ENCODE results near the gene TAPBPL. TPM values are rescaled to one million over a fixed set of nuclear protein-coding genes. Genes with fewer than 3 reads are reported as not detected.

The TAPBPL gene
- total and polyA plus RNA-seq, 2 of the 13 experiments (the other 11 are each of a cell fraction or from before 2014, with no cell fraction given), result 10.0 to 14.5 TPM

DNA sequence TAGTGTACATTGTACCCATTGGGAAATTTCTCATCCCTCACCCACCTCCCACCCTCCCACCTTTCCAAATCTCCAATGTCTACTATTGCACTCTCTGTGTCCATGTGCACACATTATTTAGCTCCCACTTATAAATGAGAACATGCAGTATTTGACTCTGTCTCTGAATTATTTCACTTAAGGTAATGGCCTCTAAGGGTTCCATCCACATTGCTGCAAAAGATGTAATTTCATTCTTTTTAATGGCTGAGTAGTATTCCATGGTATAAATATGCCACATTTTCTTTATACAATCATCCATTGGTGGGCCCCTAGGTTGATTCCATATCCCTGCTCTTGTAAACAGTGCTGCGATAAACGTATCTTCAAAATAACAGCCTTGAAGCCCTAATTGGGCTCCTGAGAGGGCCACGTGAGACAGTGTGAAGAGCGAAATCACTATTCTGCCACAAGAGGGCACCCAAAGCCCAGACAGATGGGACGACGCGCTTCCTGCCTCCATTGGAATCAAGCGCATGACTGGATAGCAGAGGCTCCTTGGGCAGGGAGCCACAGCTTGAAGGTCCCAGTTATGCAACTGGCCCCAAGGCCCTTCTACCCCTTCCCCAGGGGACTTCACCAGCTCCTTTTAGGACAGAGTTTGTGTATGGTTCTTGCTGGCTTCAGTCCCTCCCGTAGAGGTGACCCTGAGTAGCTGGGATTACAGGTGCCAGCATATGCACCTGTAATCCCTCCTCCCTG, 28.4 kb upstream of the TAPBPL start (continued):
- TF ChIP-seq, protein P1, sequence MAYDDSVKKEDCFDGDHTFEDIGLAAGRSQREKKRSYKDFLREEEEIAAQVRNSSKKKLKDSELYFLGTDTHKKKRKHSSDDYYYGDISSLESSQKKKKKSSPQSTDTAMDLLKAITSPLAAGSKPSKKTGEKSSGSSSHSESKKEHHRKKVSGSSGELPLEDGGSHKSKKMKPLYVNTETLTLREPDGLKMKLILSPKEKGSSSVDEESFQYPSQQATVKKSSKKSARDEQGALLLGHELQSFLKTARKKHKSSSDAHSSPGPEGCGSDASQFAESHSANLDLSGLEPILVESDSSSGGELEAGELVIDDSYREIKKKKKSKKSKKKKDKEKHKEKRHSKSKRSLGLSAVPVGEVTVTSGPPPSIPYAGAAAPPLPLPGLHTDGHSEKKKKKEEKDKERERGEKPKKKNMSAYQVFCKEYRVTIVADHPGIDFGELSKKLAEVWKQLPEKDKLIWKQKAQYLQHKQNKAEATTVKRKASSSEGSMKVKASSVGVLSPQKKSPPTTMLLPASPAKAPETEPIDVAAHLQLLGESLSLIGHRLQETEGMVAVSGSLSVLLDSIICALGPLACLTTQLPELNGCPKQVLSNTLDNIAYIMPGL (CRISPR knock-in tag; IDR thresholded peaks at IDR 0.05; ENCODE audit: borderline replicate concordance in 1 of 2, low read depth in 1 of 2), result peak; percentile 42 to 75; a peak in 2 of 4 replicates
- TF ChIP-seq ZNF713 (CRISPR knock-in tag; IDR thresholded peaks at IDR 0.05), result no peak
- TF ChIP-seq, protein P2, sequence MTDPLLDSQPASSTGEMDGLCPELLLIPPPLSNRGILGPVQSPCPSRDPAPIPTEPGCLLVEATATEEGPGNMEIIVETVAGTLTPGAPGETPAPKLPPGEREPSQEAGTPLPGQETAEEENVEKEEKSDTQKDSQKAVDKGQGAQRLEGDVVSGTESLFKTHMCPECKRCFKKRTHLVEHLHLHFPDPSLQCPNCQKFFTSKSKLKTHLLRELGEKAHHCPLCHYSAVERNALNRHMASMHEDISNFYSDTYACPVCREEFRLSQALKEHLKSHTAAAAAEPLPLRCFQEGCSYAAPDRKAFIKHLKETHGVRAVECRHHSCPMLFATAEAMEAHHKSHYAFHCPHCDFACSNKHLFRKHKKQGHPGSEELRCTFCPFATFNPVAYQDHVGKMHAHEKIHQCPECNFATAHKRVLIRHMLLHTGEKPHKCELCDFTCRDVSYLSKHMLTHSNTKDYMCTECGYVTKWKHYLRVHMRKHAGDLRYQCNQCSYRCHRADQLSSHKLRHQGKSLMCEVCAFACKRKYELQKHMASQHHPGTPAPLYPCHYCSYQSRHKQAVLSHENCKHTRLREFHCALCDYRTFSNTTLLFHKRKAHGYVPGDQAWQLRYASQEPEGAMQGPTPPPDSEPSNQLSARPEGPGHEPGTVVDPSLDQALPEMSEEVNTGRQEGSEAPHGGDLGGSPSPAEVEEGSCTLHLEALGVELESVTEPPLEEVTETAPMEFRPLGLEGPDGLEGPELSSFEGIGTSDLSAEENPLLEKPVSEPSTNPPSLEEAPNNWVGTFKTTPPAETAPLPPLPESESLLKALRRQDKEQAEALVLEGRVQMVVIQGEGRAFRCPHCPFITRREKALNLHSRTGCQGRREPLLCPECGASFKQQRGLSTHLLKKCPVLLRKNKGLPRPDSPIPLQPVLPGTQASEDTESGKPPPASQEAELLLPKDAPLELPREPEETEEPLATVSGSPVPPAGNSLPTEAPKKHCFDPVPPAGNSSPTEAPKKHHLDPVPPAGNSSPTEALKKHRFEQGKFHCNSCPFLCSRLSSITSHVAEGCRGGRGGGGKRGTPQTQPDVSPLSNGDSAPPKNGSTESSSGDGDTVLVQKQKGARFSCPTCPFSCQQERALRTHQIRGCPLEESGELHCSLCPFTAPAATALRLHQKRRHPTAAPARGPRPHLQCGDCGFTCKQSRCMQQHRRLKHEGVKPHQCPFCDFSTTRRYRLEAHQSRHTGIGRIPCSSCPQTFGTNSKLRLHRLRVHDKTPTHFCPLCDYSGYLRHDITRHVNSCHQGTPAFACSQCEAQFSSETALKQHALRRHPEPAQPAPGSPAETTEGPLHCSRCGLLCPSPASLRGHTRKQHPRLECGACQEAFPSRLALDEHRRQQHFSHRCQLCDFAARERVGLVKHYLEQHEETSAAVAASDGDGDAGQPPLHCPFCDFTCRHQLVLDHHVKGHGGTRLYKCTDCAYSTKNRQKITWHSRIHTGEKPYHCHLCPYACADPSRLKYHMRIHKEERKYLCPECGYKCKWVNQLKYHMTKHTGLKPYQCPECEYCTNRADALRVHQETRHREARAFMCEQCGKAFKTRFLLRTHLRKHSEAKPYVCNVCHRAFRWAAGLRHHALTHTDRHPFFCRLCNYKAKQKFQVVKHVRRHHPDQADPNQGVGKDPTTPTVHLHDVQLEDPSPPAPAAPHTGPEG (CRISPR knock-in tag; IDR thresholded peaks at IDR 0.05), result no peak
- TF ChIP-seq HES4 (CRISPR knock-in tag; IDR thresholded peaks at IDR 0.05; ENCODE audit: borderline replicate concordance), result no peak
- TF ChIP-seq CHCHD3 (CRISPR knock-in tag; IDR thresholded peaks at IDR 0.05), result no peak
- TF ChIP-seq DPF2 (CRISPR knock-in tag; IDR thresholded peaks at IDR 0.05; ENCODE audit: borderline replicate concordance, low read depth), result no peak
- TF ChIP-seq ZNF160 (CRISPR knock-in tag; IDR thresholded peaks at IDR 0.05), result no peak
- no peak for TF ChIP-seq ZNF101 (CRISPR knock-in tag; IDR thresholded peaks at IDR 0.05; ENCODE audit: borderline replicate concordance, low read depth)
- TF ChIP-seq ZSCAN21 (CRISPR knock-in tag; IDR thresholded peaks at IDR 0.05; ENCODE audit: borderline replicate concordance), result peak; percentile 59; the same call in 1 of the 2 replicates
- no peak for TF ChIP-seq TARDBP (CRISPR knock-in tag; IDR thresholded peaks at IDR 0.05)
- TF ChIP-seq, protein P3, sequence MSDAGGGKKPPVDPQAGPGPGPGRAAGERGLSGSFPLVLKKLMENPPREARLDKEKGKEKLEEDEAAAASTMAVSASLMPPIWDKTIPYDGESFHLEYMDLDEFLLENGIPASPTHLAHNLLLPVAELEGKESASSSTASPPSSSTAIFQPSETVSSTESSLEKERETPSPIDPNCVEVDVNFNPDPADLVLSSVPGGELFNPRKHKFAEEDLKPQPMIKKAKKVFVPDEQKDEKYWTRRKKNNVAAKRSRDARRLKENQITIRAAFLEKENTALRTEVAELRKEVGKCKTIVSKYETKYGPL (CRISPR knock-in tag; IDR thresholded peaks at IDR 0.05), result peak; percentile 87
- TF ChIP-seq HNF4A (CRISPR knock-in tag; IDR thresholded peaks at IDR 0.05), result 0 out of 2 replicates have a peak, but pooled peaks have one; percentile 24
- TF ChIP-seq CENPT (CRISPR knock-in tag; IDR thresholded peaks at IDR 0.05; ENCODE audit: low read depth), result no peak

All from HepG2 (cell line).